ENCODE data around the gene PMPCB.

PMPCB gene

DNA sequence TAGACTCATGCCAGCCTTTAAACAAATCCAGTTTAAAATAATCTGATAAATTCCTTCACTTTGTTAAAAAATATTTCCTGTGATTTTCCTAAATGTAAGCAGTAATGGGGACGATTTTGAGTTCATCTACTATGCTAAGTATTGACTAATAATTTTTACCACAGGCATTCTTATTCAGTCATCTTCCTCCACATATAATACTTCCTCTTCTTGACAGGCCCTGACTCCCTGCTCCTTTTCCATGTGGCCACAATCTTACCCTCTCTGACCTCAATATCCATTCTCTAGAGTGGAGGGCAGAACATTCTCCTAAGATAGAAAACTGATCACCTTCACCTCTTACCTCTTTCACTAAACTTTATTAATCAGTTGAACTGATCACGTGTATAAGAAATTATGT lies 39.5 kb downstream of the PMPCB start:
- no peak for DNase-seq (ENCODE audit: low read depth)

DNA sequence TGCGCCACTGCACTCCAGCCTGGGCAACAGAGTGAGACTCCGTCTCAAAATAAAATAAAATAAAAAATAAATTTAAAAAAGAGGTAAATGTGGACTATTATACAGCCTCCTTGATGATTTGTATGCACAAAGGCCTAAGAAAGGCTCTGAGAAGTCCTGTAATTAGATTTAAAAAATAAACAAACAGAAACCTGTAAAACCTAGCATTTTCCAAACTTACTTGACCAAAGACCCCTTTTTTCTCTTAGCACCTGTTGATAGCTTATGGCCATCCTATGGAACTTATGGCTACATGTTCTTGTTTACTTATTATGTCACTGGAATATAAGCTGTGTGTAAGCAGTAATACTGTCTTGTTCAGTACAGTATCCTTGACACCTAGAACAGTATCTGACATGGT lies 41.6 kb downstream of the PMPCB start:
- DNase-seq (ENCODE audit: low read depth) = no peak

DNA sequence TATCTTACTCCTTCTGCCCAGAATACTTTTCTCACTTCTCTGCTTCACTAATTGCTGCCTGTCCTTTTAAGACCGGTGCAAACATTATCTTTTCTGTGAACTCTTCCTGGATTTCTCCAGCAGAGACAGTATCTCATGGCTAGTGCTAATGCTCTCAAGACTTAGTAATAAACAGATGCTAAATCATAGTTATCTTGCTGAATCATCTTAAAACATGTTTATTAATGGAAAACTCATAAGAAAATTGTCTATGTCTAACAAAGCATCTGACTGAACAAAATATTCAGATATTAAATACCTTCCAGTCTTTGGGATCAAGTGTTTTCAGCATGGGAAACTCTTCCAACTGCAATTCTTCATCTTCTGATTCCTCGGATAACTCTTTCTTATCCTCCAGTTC lies 44.2 kb downstream of the PMPCB start:
- no peak for DNase-seq (ENCODE audit: low read depth)

- no peak for DNase-seq (ENCODE audit: low read depth)
Measured at GRCh38 chr7:103343332-103343731, 46.1 kb downstream of the PMPCB start.

DNA sequence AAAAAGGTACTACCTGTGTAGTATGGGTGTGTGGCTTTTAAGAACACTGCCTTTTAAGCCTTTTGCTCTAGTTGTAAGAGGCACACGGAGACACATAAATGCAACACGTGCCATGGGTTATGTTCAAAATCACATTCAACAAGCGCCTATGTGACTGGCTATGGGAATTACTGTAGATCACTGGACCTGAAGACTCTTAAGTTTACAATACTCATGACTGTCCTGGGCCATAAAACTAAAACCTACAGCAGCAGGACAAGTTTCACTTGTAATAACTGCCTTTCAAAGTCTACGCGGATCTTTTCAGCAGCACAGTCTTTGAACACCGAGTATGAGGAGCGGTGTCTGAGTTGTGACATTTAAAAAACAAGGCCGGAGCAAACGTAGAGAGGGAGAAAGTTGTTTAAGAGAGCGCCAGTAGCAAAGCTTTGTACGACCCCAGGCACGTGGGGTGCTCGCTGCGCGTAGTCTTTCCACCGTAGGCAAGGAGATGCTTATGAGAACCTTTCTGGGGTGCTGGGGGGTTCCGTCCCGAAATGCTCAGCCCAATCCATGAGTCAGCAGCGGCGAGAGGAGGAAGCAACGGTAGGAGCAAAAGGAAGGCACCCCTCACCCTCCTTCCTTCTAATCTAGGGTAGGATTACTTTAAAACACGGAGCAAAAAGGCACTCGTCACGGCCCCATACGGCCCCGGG lies 46.7 kb downstream of the PMPCB start:
- peak; percentile 6 for DNase-seq (ENCODE audit: low read depth)

DNA sequence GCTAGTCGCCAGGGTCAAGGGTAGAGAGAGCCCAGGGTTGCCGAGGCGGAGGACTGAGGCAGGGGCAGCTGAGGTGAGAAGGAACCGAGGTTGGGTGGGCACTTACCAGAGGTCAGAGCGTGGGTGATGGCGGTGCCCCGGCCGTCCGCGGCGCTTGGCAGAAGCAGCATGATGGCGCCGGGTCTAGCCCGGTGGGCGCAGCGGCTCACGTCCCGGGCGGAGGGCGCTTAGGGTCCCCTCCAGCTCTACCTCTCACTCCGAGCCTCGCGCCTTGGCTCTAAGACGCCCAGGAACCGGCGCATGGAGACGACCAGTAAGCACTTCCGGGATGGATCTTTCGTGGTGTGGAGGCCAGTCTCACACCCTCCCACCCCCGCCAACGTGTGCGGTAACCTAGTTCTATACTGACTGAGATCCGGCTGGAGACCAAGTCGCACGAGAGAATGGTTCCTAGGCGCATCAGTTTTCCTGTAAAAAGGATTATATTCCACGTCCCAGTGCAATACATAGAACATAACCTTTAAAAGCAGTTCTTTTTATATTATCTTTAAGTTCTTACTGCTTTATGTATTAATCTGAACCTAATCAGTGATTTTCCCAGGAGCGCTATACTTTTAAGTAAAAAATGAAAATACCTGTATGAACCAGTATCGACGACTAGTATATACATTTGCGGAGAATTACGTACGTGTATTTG lies 47.4 kb downstream of the PMPCB start, which contains the start of gene DNAJC2:
Gene DNAJC2 (minus strand): TSS at position 315 of the 697 bp plus-strand sequence. CDS start 145 bp downstream, at position 170.
- peak; percentile 62 for DNase-seq (ENCODE audit: low read depth)

DNA sequence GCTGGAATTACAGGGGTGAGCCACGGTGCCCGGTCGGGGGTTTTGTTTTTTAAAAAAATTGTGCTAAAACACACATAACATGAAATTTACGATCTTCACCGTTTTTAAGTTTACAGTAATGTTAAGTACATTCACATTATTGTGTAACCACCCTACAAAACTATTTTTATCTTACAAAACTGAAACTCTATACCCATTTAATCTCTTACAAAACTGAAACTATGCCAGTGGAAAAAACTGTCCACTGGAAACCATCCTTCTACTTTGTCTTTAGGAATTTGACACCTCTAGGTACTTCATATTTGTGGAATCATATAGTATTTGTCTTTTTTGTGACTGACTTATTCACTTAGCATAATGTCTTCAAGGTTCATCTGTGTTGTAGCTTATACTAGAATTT lies 49.2 kb downstream of the PMPCB start:
- no peak for DNase-seq (ENCODE audit: low read depth)

- DNase-seq (ENCODE audit: low read depth) = peak; percentile 34
Measured at GRCh38 chr7:103347507-103348267, 50.5 kb downstream of the PMPCB start, which contains the start of gene PSMC2. TSS of gene PSMC2 (plus strand) at chr7:103347643. CDS start at chr7:103347712, 69 bp downstream.

DNA sequence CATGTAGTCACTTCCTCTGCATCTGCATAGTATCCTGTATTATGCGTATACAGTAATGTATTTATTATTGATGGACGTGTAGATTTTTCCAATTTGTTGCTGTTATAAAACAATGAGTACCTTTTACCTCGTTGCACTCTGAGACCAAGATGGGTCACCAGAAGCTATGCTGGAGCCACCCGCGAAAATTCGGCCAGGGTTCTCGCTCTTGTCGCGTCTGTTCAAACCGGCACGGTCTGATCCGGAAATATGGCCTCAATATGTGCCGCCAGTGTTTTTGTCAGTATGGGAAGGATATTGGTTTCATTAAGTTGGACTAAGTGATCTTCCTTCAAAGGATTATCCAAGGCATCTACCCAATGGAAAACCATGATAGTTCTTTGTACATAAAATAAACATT lies 51.2 kb downstream of the PMPCB start:
- no peak for DNase-seq (ENCODE audit: low read depth)

DNA sequence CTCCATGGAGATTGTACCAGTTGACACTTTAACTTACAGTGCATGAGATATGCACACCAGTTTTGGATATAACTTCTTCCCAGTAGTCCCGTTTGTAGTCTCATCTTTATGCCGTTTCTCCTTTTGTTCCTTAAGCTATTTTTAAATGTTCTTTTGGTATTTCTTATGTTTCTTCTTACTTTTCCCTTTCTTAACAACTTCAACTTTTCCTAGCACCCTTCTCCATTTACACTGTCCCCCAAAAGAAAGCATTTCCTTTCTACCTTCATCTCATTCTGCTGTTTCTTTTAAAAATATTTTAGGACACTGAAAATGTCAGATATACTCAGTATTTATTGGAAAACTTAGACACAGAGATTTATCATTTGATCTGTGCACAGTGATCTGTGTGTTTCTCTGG lies 51.7 kb downstream of the PMPCB start:
- no peak for DNase-seq (ENCODE audit: low read depth)

DNA sequence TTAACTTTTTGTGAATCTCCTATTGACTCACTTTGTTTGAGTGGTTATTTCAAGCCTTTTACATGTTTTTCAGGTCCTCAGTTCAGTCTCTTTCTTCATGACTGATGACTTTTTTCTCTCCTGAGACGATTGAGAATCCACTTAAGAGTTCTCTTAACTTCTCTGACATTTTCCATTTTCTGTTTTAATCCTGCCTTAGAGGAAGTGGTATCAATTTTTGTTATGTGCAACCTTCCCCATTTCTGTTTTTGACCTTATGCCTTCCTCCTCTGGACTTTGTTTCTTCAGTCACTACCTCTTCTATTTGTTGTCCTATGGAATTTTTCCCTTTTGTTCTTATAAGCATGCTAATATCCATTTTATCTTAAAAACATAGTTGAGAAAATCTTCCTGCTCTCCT lies 52.6 kb downstream of the PMPCB start:
- DNase-seq (ENCODE audit: low read depth) = no peak

Data from stimulated activated CD8-positive, alpha-beta memory T cell treated with anti-CD3 and anti-CD28 coated beads, Interleukin-15, amount 100 ng/mL, for 24 hours (primary cell).